SK-N-MC (cell line): ENCODE results near the gene ADGRG2.
"Not testable (repeated sequence)": the region's sequence is repeated elsewhere in the genome, so short reads cannot be mapped to it uniquely, and the experiment has no call there.

Source experiments
- EZH2 ChIP-seq: fragments of 200-600 bp; sonication (generic); IDR thresholded peaks from one replicate; pipeline ENCODE4 v1.6.1; 2017; ENCODE audit warnings: antibody characterized with exemption
- FOXP2 ChIP-seq: optimal IDR thresholded peaks from 2 replicates; pipeline ENCODE3; 2011; ENCODE audit warnings: mild to moderate bottlenecking, moderate library complexity; ENCODE audit not compliant: insufficient read depth; ENCODE audit errors: extremely low read length, control extremely low read depth
- POLR2AphosphoS5 ChIP-seq: IDR thresholded peaks from 2 replicates; pipeline ENCODE4 v1.6.1; 2012; ENCODE audit warnings: mild to moderate bottlenecking, low read depth, low read length, borderline replicate concordance

DNA sequence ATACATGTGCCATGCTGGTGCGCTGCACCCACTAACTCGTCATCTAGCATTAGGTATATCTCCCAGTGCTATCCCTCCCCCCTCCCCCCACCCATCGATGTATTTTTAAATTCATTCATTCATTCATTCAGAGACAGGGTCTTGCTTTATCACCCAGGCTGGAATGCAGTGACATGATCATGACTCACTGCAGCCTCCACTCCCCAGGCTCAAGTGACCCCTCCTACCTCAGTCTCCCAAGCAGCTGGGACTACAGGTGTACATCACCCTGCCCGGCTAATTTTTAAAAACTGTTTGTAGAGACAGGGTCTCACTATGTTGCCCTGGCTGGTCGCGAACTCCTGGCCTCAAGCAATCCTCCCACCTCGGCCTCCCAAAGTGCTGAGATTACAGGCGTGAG lies 105.7 kb downstream of the ADGRG2 start:
- not testable (repeated sequence) for TF ChIP-seq FOXP2, POLR2AphosphoS5, EZH2
